ENCODE results near the gene OR10T2.
"Not testable (repeated sequence)": the region's sequence is repeated elsewhere in the genome, so short reads cannot be mapped to it uniquely, and the experiment has no call there.

OR10T2 gene

GRCh38 chr1:158357441-158357840 lies 41.8 kb downstream of the OR10T2 start:
- no peak for DNase-seq (ENCODE audit: low read depth in 2 of 2, low spot score in 1 of 2)

- no peak for DNase-seq (ENCODE audit: low read depth in 2 of 2, low spot score in 1 of 2)
Observed at GRCh38 chr1:158356616-158357015, 42.6 kb downstream of the OR10T2 start.

DNA sequence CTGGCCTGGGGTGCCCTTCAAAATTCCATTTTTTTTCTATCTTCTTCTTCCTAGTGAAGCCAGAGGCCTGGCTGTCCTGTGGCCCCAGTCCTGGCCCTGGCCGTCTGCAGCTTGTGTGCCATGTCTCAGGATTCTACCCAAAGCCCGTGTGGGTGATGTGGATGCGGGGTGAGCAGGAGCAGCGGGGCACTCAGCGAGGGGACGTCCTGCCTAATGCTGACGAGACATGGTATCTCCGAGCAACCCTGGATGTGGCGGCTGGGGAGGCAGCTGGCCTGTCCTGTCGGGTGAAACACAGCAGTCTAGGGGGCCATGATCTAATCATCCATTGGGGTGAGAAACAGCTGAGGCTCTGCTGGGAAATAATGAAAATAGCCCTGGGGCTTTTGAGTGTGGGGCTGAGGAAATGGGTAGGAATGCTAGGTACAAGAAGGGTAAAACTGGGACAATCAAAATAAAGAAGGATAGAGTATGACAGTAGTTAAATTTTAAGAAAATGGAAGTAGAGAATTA lies 43.4 kb downstream of the OR10T2 start:
- no peak for DNase-seq (ENCODE audit: low read depth in 2 of 2, low spot score in 1 of 2)

- no peak for DNase-seq (ENCODE audit: low read depth in 2 of 2, low spot score in 1 of 2)
Observed at GRCh38 chr1:158354255-158354654, 45.0 kb downstream of the OR10T2 start.

- DNase-seq (ENCODE audit: low read depth in 2 of 2, low spot score in 1 of 2), result no peak
Observed at GRCh38 chr1:158353303-158354075, 45.8 kb downstream of the OR10T2 start, which contains the start of gene CD1E. Gene CD1E (plus strand): TSS chr1:158353894. CDS start chr1:158353989, 95 bp downstream.

DNA sequence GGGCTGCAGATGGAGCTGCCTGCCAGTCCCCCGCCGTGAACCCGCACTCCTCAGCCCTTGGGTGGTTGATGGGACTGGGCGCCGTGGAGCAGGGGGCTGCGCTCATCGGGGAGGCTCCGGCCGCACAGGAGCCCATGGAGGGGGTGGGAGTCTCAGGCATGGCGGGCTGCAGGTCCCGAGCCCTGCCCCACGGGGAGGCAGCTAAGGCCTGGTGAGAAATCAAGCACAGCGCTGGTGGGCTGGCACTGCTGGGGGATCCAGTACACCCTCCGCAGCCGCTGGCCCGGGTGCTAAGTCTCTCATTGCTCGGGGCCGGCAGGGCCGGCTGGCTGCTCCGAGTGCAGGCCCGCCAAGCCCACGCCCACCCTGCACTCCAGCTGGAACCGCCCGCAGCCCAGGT lies 50.3 kb downstream of the OR10T2 start:
- DNase-seq (ENCODE audit: low read depth in 2 of 2, low spot score in 1 of 2), result not testable (repeated sequence)
